Natural killer cell (primary cell): Measurements from ENCODE around the gene ST8SIA5. TPM values are rescaled to one million over a fixed set of nuclear protein-coding genes. Genes with fewer than 3 reads are reported as not detected.

Experiments
- ATAC-seq, 3 donors: fragments of 150-1000 bp in 2 of 3; fragments of 200-7000 bp in 1 of 3; cut with Tn5 transposase; 1 replicate in 1 of 3; 2 replicates in 2 of 3; pipeline ENCODE4 v1.10.0; 2021; ENCODE audit warnings: mild to moderate bottlenecking in 2 of 3, moderate library complexity in 2 of 3
- DNase-seq, 2 donors: peaks; one replicate each; pipeline versions ENCODE4 v3.0.0 to v3.0.0-alpha.2; 2013 to 2021; ENCODE audit warnings: mixed read lengths in 1 of 2
- H3K27ac ChIP-seq: one replicate; pipeline ENCODE4 v1.5.1; 2013; ENCODE audit warnings: mild to moderate bottlenecking, low read length
- H3K27me3 ChIP-seq: one replicate; pipeline ENCODE4 v1.6.1; 2013; ENCODE audit warnings: low read length; ENCODE audit not compliant: control insufficient read depth, insufficient read depth
- H3K36me3 ChIP-seq: one replicate; pipeline ENCODE4 v1.6.1; 2013; ENCODE audit warnings: low read length; ENCODE audit not compliant: control insufficient read depth, insufficient read depth
- H3K4me1 ChIP-seq: one replicate; pipeline ENCODE4 v1.6.1; 2013; ENCODE audit warnings: low read length; ENCODE audit not compliant: control insufficient read depth, insufficient read depth
- H3K4me3 ChIP-seq: one replicate; pipeline ENCODE4 v1.5.1; 2013; ENCODE audit warnings: low read length
- H3K9me3 ChIP-seq: one replicate; pipeline ENCODE4 v1.6.1; 2013; ENCODE audit warnings: low read length; ENCODE audit not compliant: control insufficient read depth, insufficient read depth
- H3K27ac Mint-ChIP-seq, 2 donors: one replicate each; pipeline ENCODE4 v1.8.0; 2022; ENCODE audit warnings: mild to moderate bottlenecking in 2 of 2, mixed read lengths in 2 of 2, moderate library complexity in 1 of 2
- H3K27me3 Mint-ChIP-seq, 2 donors: one replicate each; pipeline ENCODE4 v1.8.0; 2022; ENCODE audit warnings: low read depth in 2 of 2, mixed read lengths in 2 of 2
- H3K36me3 Mint-ChIP-seq: one replicate; pipeline ENCODE4 v1.8.0; 2022; ENCODE audit warnings: mixed read lengths
- H3K4me1 Mint-ChIP-seq, 2 donors: one replicate each; pipeline ENCODE4 v1.8.0; 2022; ENCODE audit warnings: mixed read lengths in 2 of 2
- H3K4me3 Mint-ChIP-seq: one replicate; pipeline ENCODE4 v1.8.0; 2022; ENCODE audit warnings: mild to moderate bottlenecking, moderate library complexity, mixed read lengths
- H3K9me3 Mint-ChIP-seq, 2 donors: one replicate each; pipeline ENCODE4 v1.8.0; 2022; ENCODE audit warnings: mixed read lengths in 2 of 2
- WGBS: methylation state at CpG from one replicate; pipeline ENCODE4 v1.1.7; 2013; ENCODE audit warnings: missing lambda C conversion rate; ENCODE audit not compliant: insufficient coverage; 5-methylcytosine and 5-hydroxymethylcytosine counted together
- intact Hi-C: fragments of 100-400 bp; cut with micrococcal nuclease; formaldehyde crosslinking; loops from one replicate; pipeline ENCODE4 v1.14.2; 2022
- total RNA-seq, 4 donors: library from RNA; stranded (reverse); fragments of 120-200 nt in 1 of 4; gene quantifications; one replicate each; pipeline versions ENCODE4 v1.2.3 to v1.2.4, GENCODE V29; 2013 to 2022
- TF ChIP-seq, protein P1 (sequence below): fragments of 200-600 bp; IDR thresholded peaks from one replicate; pipeline ENCODE4 v1.8.0; 2022; ENCODE audit warnings: antibody characterized with exemption

Gene ST8SIA5
- total RNA-seq, 3 donors from 2014 or later (not counting 1 experiment from before 2014, with no cell fraction given): 0.23 TPM; not detected in 2

- H3K9me3 ChIP-seq: no peaks in the 10 kb centered on the region
- H3K27me3 ChIP-seq: no peaks in the 10 kb centered on the region
- no peak for DNase-seq
- Mint-ChIP-seq H3K9me3 (no peaks in the 10 kb centered on the region), H3K27me3 (peaks cover 5 to 12% of the 10 kb centered on the region in 2 donors), H3K4me3 (no peak overlapping the region), H3K4me1 (no peaks in the 10 kb centered on the region), H3K27ac (no peak overlapping the region), H3K36me3 (no peaks in the 10 kb centered on the region)
- ATAC-seq: no peak
- H3K27ac ChIP-seq: no peak overlapping the region
- H3K36me3 ChIP-seq: no peaks in the 10 kb centered on the region
- TF ChIP-seq, protein P1, sequence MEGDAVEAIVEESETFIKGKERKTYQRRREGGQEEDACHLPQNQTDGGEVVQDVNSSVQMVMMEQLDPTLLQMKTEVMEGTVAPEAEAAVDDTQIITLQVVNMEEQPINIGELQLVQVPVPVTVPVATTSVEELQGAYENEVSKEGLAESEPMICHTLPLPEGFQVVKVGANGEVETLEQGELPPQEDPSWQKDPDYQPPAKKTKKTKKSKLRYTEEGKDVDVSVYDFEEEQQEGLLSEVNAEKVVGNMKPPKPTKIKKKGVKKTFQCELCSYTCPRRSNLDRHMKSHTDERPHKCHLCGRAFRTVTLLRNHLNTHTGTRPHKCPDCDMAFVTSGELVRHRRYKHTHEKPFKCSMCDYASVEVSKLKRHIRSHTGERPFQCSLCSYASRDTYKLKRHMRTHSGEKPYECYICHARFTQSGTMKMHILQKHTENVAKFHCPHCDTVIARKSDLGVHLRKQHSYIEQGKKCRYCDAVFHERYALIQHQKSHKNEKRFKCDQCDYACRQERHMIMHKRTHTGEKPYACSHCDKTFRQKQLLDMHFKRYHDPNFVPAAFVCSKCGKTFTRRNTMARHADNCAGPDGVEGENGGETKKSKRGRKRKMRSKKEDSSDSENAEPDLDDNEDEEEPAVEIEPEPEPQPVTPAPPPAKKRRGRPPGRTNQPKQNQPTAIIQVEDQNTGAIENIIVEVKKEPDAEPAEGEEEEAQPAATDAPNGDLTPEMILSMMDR: no peak
- 93% methylated on average over 3 of the region's 3 CpGs for WGBS
- intact Hi-C loops: loop anchor here (5.0 kb wide), 1 partner anchor 177 kb away; no protein-coding TSS in a partner anchor
- no peak overlapping the region for H3K4me3 ChIP-seq
- no peaks in the 10 kb centered on the region for H3K4me1 ChIP-seq
Measured at GRCh38 chr18:46659484-46659883, 97.4 kb downstream of the ST8SIA5 start.

DNA sequence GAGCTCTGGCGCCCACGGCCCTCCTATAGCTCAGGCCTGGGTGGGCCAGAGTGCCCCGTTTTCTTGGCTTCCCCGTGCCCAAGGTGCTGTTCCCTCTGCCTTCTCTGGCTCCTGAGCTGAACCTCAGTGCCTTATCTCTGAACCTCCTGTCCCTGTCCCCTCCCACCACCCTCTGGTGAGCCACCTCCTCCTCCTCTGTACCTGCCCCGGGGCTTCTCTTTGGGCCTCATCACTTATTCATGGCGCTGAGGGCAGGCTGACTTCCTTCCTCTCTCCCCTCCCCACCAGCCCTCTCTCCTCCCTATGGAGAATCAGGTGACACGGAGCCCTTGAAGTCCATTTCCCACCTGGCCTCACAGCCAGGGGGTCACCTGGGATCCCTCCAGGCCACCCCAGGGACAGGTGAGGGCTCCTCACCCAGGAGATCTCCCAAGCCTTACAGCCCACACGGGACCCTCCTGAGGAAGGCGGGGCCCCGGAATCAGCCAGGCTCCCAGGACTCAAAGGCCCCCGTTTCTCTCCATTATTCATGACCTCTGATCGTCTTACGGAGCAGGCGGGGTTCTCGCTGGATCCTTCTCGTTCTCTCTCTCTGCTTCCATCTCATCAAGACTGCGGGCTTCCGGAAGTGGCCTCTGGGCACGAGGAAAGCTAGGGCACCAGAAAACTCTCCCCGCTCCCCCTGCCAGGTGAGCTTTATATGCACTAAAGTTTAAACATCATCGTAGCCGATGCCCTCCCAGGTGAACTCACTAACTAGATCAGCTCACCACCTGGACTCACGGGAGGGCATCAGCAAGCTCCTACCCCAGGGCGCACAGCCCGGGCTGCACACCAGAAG lies 99.5 kb downstream of the ST8SIA5 start, which contains the start of gene LOXHD1:
TSS of gene LOXHD1 (minus strand) at position 106 of the 841 bp plus-strand sequence. CDS start 187 bp downstream, outside the sequence.
- Mint-ChIP-seq H3K4me3 (no peak within 1 kb of the TSS), H3K27ac (no peak within 1 kb of the TSS), H3K4me1 (no peaks in the 10 kb centered on the region), H3K9me3 (no peaks in the 10 kb centered on the region), H3K27me3 (peaks cover 0 to 3% of the 10 kb centered on the region in 2 donors), H3K36me3 (no peaks in the 10 kb centered on the region)
- H3K4me1 ChIP-seq: no peaks in the 10 kb centered on the region
- ATAC-seq (no peak), DNase-seq (no peak)
- H3K36me3 ChIP-seq: no peaks in the 10 kb centered on the region
- no peaks in the 10 kb centered on the region for H3K27me3 ChIP-seq
- no peak within 1 kb of the TSS for H3K27ac ChIP-seq
- intact Hi-C loops: loop anchor here (5.0 kb wide), 1 partner anchor 175 kb away; no protein-coding TSS in a partner anchor
- 81% methylated on average over 25 of the region's 25 CpGs for WGBS
- no peaks in the 10 kb centered on the region for H3K9me3 ChIP-seq
- TF ChIP-seq, protein P1: no peak
- H3K4me3 ChIP-seq: no peak within 1 kb of the TSS

GRCh38 chr18:46656326-46657114 lies 100.3 kb downstream of the ST8SIA5 start:
- intact Hi-C loops: loop anchor here (5.0 kb wide), 1 partner anchor 174 kb away; no protein-coding TSS in a partner anchor

More at GRCh38 chr18:46656326-46657114, 100.3 kb downstream of the ST8SIA5 start:
- Mint-ChIP-seq H3K9me3 (no peaks in the 10 kb centered on the region), H3K27ac (no peak overlapping the region), H3K27me3 (peaks cover 0 to 3% of the 10 kb centered on the region in 2 donors), H3K36me3 (no peaks in the 10 kb centered on the region), H3K4me3 (no peak overlapping the region), H3K4me1 (no peaks in the 10 kb centered on the region)
- Histone ChIP-seq H3K9me3 (no peaks in the 10 kb centered on the region), H3K27me3 (no peaks in the 10 kb centered on the region), H3K27ac (no peak overlapping the region), H3K4me3 (no peak overlapping the region), H3K4me1 (no peaks in the 10 kb centered on the region), H3K36me3 (no peaks in the 10 kb centered on the region)
- DNase-seq (no peak), ATAC-seq (no peak)
- 93% methylated on average over 27 of the region's 27 CpGs for WGBS
- TF ChIP-seq, protein P1: no peak
